Breast epithelium (tissue), 3 donors: ENCODE data around the gene IRF2.

ENCODE experiments used
- POLR2A ChIP-seq: fragments of 450-650 bp; IDR thresholded peaks from one replicate; pipeline ENCODE4 v1.6.1; 2016; ENCODE audit warnings: antibody characterized with exemption, mild to moderate bottlenecking, moderate library complexity
- POLR2AphosphoS5 ChIP-seq, 3 donors: sonication (generic); formaldehyde crosslinking; IDR thresholded peaks; one replicate each; pipeline ENCODE4 v1.6.1; 2017; ENCODE audit warnings: antibody characterized with exemption in 3 of 3
- TF ChIP-seq, protein P1 (sequence below), 3 donors: fragments of 450-650 bp; IDR thresholded peaks; one replicate each; pipeline ENCODE4 v1.5.1; 2016 to 2017; ENCODE audit warnings: antibody characterized with exemption in 3 of 3, mild to moderate bottlenecking in 3 of 3, moderate library complexity in 3 of 3

DNA sequence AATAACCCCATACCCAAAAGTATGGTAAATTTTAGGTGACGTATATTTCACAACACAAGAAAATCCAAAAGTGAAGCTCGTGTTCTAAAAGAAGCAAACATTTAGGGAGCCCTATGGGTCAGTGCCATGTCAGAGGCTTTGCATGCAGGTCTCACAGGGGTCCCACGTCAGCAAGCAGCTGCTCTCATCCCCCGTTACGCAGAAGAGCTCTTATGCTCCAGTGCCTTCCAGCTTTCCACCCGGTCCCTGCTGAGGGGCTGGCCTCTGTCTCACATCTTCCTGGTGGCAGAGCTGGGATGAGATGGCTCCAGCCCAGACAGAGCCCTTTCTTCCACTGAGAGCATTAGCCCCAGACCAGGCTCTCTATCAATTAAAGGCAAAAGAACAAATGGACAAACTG lies 82.0 kb downstream of the IRF2 start:
- TF ChIP-seq, protein P1, sequence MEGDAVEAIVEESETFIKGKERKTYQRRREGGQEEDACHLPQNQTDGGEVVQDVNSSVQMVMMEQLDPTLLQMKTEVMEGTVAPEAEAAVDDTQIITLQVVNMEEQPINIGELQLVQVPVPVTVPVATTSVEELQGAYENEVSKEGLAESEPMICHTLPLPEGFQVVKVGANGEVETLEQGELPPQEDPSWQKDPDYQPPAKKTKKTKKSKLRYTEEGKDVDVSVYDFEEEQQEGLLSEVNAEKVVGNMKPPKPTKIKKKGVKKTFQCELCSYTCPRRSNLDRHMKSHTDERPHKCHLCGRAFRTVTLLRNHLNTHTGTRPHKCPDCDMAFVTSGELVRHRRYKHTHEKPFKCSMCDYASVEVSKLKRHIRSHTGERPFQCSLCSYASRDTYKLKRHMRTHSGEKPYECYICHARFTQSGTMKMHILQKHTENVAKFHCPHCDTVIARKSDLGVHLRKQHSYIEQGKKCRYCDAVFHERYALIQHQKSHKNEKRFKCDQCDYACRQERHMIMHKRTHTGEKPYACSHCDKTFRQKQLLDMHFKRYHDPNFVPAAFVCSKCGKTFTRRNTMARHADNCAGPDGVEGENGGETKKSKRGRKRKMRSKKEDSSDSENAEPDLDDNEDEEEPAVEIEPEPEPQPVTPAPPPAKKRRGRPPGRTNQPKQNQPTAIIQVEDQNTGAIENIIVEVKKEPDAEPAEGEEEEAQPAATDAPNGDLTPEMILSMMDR (IDR thresholded peaks at IDR 0.05), result no peak
- no peak for TF ChIP-seq POLR2A
- no peak for TF ChIP-seq POLR2AphosphoS5 (IDR thresholded peaks at IDR 0.05)
